HL-60 (cell line): ENCODE results near the gene IRF5.

Experiments used
- DNase-seq, 2 experiments: peaks; one replicate each; pipeline ENCODE4 v3.0.0-alpha.2; 2010 to 2020; ENCODE audit warnings: low read depth in 1 of 2, low spot score in 1 of 2
- H3K27ac ChIP-seq: fragments of 250-450 bp; sonication (Bioruptor Pico); replicated peaks from 2 replicates; pipeline ENCODE4 v1.5.1; 2020; ENCODE audit warnings: mild to moderate bottlenecking, moderate library complexity
- H3K27me3 ChIP-seq: fragments of 250-450 bp; sonication (Bioruptor Pico); 2 replicates; pipeline ENCODE4 v1.5.1; 2021; ENCODE audit warnings: mild to moderate bottlenecking, moderate library complexity; ENCODE audit not compliant: insufficient read depth, poor library complexity, severe bottlenecking
- H3K4me3 ChIP-seq: replicated peaks from 2 replicates; pipeline ENCODE4 v1.5.1; 2011; ENCODE audit warnings: mild to moderate bottlenecking, control low read depth, low read length; ENCODE audit not compliant: insufficient read depth
- CTCF ChIP-seq: IDR thresholded peaks from one replicate; pipeline ENCODE4 v1.5.1; 2011; ENCODE audit warnings: low read length, control low read depth, inconsistent platforms; ENCODE audit not compliant: insufficient read depth
- GABPA ChIP-seq: IDR thresholded peaks from 2 replicates; pipeline ENCODE4 v1.6.1; 2012; ENCODE audit warnings: low read depth
- POLR2AphosphoS5 ChIP-seq: IDR thresholded peaks from 2 replicates; pipeline ENCODE4 v1.6.1; 2012; ENCODE audit warnings: low read depth
- REST ChIP-seq: IDR thresholded peaks from 2 replicates; pipeline ENCODE4 v1.6.1; 2012; ENCODE audit warnings: low read depth; ENCODE audit not compliant: insufficient replicate concordance
- SPI1 ChIP-seq: IDR thresholded peaks from 2 replicates; pipeline ENCODE4 v1.6.1; 2012; ENCODE audit warnings: low read depth, mild to moderate bottlenecking, borderline replicate concordance

IRF5 gene

GRCh38 chr7:128902761-128903585 is 34.8 kb upstream of the IRF5 start:
- no peak overlapping the region for H3K27ac ChIP-seq
- no peak overlapping the region for H3K4me3 ChIP-seq
- no peak for DNase-seq
- H3K27me3 ChIP-seq = no peaks in the 10 kb centered on the region
- TF ChIP-seq POLR2AphosphoS5 (no peak), GABPA (no peak), SPI1 (no peak), CTCF (no peak), REST (no peak)

- DNase-seq = no peak
- no peak overlapping the region for H3K4me3 ChIP-seq
Observed at GRCh38 chr7:128903621-128904361, 33.9 kb upstream of the IRF5 start.

More at GRCh38 chr7:128903621-128904361, 33.9 kb upstream of the IRF5 start:
- no peaks in the 10 kb centered on the region for H3K27me3 ChIP-seq
- no peak overlapping the region for H3K27ac ChIP-seq
- TF ChIP-seq SPI1 (no peak), CTCF (no peak), REST (no peak), GABPA (no peak), POLR2AphosphoS5 (no peak)
